A549 (cell line): ENCODE data around the gene LRRC4C. TPM values are rescaled to one million over a fixed set of nuclear protein-coding genes. Genes with fewer than 3 reads are reported as not detected.

Experiments used
- ATAC-seq, 2 experiments: fragments of 200-7000 bp in 1 of 2; fragments of >200 bp in 1 of 2; cut with Nextera tagmentation in 1 of 2; cut with Tn5 transposase in 1 of 2; 3 replicates each; pipeline versions ENCODE4 v1.8.0 to v1.9.1; 2018 to 2020; ENCODE audit warnings: mild to moderate bottlenecking in 1 of 2, moderate library complexity in 1 of 2
- CTCF ChIA-PET: fragments of 300-600 bp; sonication (Branson Sonifier 250); formaldehyde crosslinking; extraction: SDS; loops from one replicate; lab custom pipeline; 2021; ENCODE audit warnings: antibody characterized with exemption, inconsistent platforms; lab: Yijun Ruan, JAX
- POLR2A ChIA-PET: fragments of 350-600 bp; formaldehyde crosslinking; extraction: SDS; loops from one replicate; lab custom pipeline; 2021; ENCODE audit warnings: antibody characterized with exemption, inconsistent platforms; lab: Yijun Ruan, JAX
- DNase-seq, 2 experiments: peaks; one replicate each; pipeline versions ENCODE4 v3.0.0 to v3.0.0-alpha.2; 2011 to 2016; ENCODE audit warnings: low read depth in 1 of 2, low spot score in 1 of 2
- FAIRE-seq: peaks from 2 replicates; lab custom pipeline; 2011; peaks lifted over from hg19 to GRCh38; lab: Jason Lieb, UNC
- H3K27ac ChIP-seq, 2 experiments: fragments of >200 bp; sonication (Bioruptor Twin); formaldehyde crosslinking; 3 replicates each; pipeline ENCODE4 v1.5.1; 2016 to 2017
- H3K4me1 ChIP-seq: fragments of >200 bp; sonication (Bioruptor Twin); formaldehyde crosslinking; 3 replicates; pipeline ENCODE4 v1.6.1; 2016
- H3K4me2 ChIP-seq: fragments of >200 bp; sonication (Bioruptor Twin); formaldehyde crosslinking; 3 replicates; pipeline ENCODE4 v1.6.1; 2016
- H3K4me3 ChIP-seq: fragments of >200 bp; sonication (Bioruptor Twin); formaldehyde crosslinking; 3 replicates; pipeline ENCODE4 v1.5.1; 2016
- H3K9me3 ChIP-seq: fragments of >200 bp; sonication (Bioruptor Twin); formaldehyde crosslinking; 3 replicates; pipeline ENCODE4 v1.6.1; 2016
- BHLHE40 ChIP-seq: IDR thresholded peaks from 2 replicates; pipeline ENCODE4 v1.6.1; 2012; ENCODE audit warnings: low read depth, low read length, inconsistent platforms
- CHD4 ChIP-seq: fragments of 200-600 bp; sonication (generic); IDR thresholded peaks from 2 replicates; pipeline ENCODE4 v1.6.1; 2016; ENCODE audit warnings: antibody characterized with exemption, mild to moderate bottlenecking, borderline replicate concordance
- CTCF ChIP-seq: fragments of >200 bp; sonication (Bioruptor Twin); formaldehyde crosslinking; IDR thresholded peaks from 3 replicates; pipeline ENCODE4 v1.5.1; 2016
- E2F6 ChIP-seq: IDR thresholded peaks from 2 replicates; pipeline ENCODE4 v1.6.1; 2012; ENCODE audit warnings: low read depth, borderline replicate concordance
- EHF ChIP-seq: fragments of 250-450 bp; sonication (Bioruptor Pico); IDR thresholded peaks from 2 replicates; pipeline ENCODE4 v1.5.0; 2020; ENCODE audit warnings: mild to moderate bottlenecking
- EHMT2 ChIP-seq: fragments of 200-600 bp; sonication (generic); IDR thresholded peaks from 2 replicates; pipeline ENCODE4 v1.6.1; 2016; ENCODE audit warnings: antibody characterized with exemption, low read depth, mild to moderate bottlenecking, moderate library complexity
- ELK1 ChIP-seq: fragments of 150-350 bp; IDR thresholded peaks from 2 replicates; pipeline ENCODE4 v1.6.1; 2014; ENCODE audit warnings: low read depth, mild to moderate bottlenecking, low read length
- EP300 ChIP-seq, 2 experiments: fragments of >200 bp; sonication (Bioruptor Twin); formaldehyde crosslinking; IDR thresholded peaks; 2 replicates in 1 of 2; 3 replicates in 1 of 2; pipeline ENCODE4 v1.6.1; 2016 to 2017
- FOSL2 ChIP-seq, 2 experiments: fragments of 450-650 bp in 1 of 2; fragments of >200 bp in 1 of 2; sonication (Bioruptor Twin) in 1 of 2; formaldehyde crosslinking; IDR thresholded peaks; 2 replicates each; pipeline versions ENCODE4 v1.5.0 to v1.6.1; 2016 to 2020; ENCODE audit warnings: mild to moderate bottlenecking in 1 of 2, moderate library complexity in 1 of 2
- FOXS1 ChIP-seq: fragments of 250-450 bp; sonication (Bioruptor Pico); IDR thresholded peaks from 2 replicates; pipeline ENCODE4 v1.5.0; 2020; ENCODE audit warnings: mild to moderate bottlenecking, moderate library complexity
- HMGXB4 ChIP-seq: fragments of 250-450 bp; sonication (Bioruptor Pico); IDR thresholded peaks from 2 replicates; pipeline ENCODE4 v1.5.0; 2021; ENCODE audit warnings: mild to moderate bottlenecking, moderate library complexity, borderline replicate concordance
- HOXB5 ChIP-seq: fragments of 250-450 bp; sonication (Bioruptor Pico); IDR thresholded peaks from 2 replicates; pipeline ENCODE4 v1.5.0; 2020; ENCODE audit warnings: mild to moderate bottlenecking, moderate library complexity
- MAFK ChIP-seq: fragments of 450-650 bp; IDR thresholded peaks from 2 replicates; pipeline ENCODE4 v1.6.1; 2014; ENCODE audit not compliant: partially characterized antibody
- NR3C1 ChIP-seq: fragments of >200 bp; sonication (Bioruptor Twin); formaldehyde crosslinking; IDR thresholded peaks from 3 replicates; pipeline ENCODE4 v1.6.1; 2017
- RAD21 ChIP-seq, 2 experiments: fragments of >200 bp in 1 of 2; sonication (Bioruptor Twin) in 1 of 2; formaldehyde crosslinking in 1 of 2; IDR thresholded peaks in 1 of 2; conservative IDR thresholded peaks in 1 of 2; 2 replicates in 1 of 2; 3 replicates in 1 of 2; pipeline ENCODE4 v1.6.1; 2012 to 2018; ENCODE audit warnings: inconsistent platforms in 1 of 2
- RCOR1 ChIP-seq: fragments of 150-350 bp; IDR thresholded peaks from 2 replicates; pipeline ENCODE4 v1.6.1; 2014; ENCODE audit warnings: antibody characterized with exemption, low read length, low read depth
- RFX5 ChIP-seq: fragments of 450-650 bp; IDR thresholded peaks from 2 replicates; pipeline ENCODE4 v1.7.1; 2014; ENCODE audit warnings: antibody characterized with exemption, mild to moderate bottlenecking, moderate library complexity
- SMC3 ChIP-seq: fragments of >200 bp; sonication (Bioruptor Twin); formaldehyde crosslinking; IDR thresholded peaks from 3 replicates; pipeline ENCODE4 v1.6.1; 2018; ENCODE audit warnings: inconsistent platforms
- SREBF2 ChIP-seq: fragments of 450-650 bp; IDR thresholded peaks from 2 replicates; pipeline ENCODE4 v1.6.1; 2014; ENCODE audit warnings: mild to moderate bottlenecking, moderate library complexity
- TP53 ChIP-seq: fragments of 250-450 bp; sonication (Bioruptor Pico); IDR thresholded peaks from 2 replicates; pipeline ENCODE4 v1.5.0; 2021; ENCODE audit warnings: mild to moderate bottlenecking, moderate library complexity
- ZFP36 ChIP-seq: fragments of 450-650 bp; IDR thresholded peaks from 2 replicates; pipeline ENCODE4 v1.6.1; 2014; ENCODE audit warnings: borderline replicate concordance; ENCODE audit not compliant: partially characterized antibody
- ZNF302 ChIP-seq: fragments of 250-450 bp; sonication (Bioruptor Pico); IDR thresholded peaks from 2 replicates; pipeline ENCODE4 v1.9.0; 2021; ENCODE audit warnings: inconsistent platforms, mild to moderate bottlenecking, moderate library complexity
- whole genome bisulfite sequencing: methylation state at CpG from one replicate; pipeline ENCODE4 v1.1.6; 2017; ENCODE audit errors: missing lambda C conversion rate; 5-methylcytosine and 5-hydroxymethylcytosine counted together
- polyA plus RNA-seq, 4 experiments: library from polyadenylated mRNA; depleted of rRNA in 3 of 4; stranded (reverse); fragments of >200 nt; fragmentation: RNase III in 1 of 4; extraction: RNeasy Plus Mini Kit Qiagen cat#74134 plus additional on column Dnase treatment in 1 of 4; gene quantifications; 2 replicates in 3 of 4; 3 replicates in 1 of 4; pipeline ENCODE4 v1.2.3, GENCODE V29; 2011 to 2017
- TF ChIP-seq, protein P1 (sequence below): fragments of 250-450 bp; sonication (Bioruptor Pico); IDR thresholded peaks from 2 replicates; pipeline ENCODE4 v1.5.0; 2020; ENCODE audit warnings: low read depth, mild to moderate bottlenecking, moderate library complexity

The LRRC4C gene
- polyA plus RNA-seq, 2 of the 4 experiments (the other 2 are of a cell fraction), result not detected

DNA sequence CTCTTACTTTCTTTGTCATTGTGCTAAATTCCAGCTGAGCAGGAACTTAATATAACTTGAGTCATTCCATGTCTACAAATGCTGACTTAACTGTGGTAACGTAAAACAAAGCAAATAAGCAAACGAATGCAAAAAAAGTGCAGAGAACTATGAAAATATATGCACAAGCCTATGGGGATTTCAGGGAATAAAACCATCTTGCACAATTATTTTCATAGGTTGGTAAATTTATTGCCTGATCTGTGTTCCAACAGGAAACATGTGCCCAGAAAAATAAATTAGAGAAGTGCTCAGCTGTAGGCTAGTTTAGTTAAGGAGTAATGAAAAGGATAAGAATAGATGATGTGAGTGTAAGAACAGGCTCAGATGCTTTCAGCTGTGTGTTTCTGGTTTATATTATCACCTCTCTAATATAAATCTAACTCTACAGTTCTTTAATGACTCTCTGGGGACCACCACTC is 1169.3 kb downstream of the LRRC4C start:
- Histone ChIP-seq H3K4me3 (no peak overlapping the region), H3K9me3 (no peaks in the 10 kb centered on the region; the same call in 2 of the 3 replicates), H3K4me1 (peaks cover 4% of the 10 kb centered on the region; the same call in 1 of the 3 replicates), H3K4me2 (no peak overlapping the region), H3K27ac (no peak overlapping the region)
- ATAC-seq (no peak), DNase-seq (no peak), FAIRE-seq (no peak)
- ChIA-PET CTCF (no interaction called here), POLR2A (no interaction called here)
- 20% methylated on average over 2 of the region's 2 CpGs for WGBS
- TF ChIP-seq ELK1, result no peak
- TF ChIP-seq BHLHE40, result no peak
- no peak for TF ChIP-seq CTCF
- TF ChIP-seq HOXB5, result no peak
- TF ChIP-seq RAD21 (conservative IDR thresholded peaks at IDR 0.05 in 1 of 2, IDR thresholded peaks at IDR 0.05 in 1 of 2), result no peak
- no peak for TF ChIP-seq RFX5
- TF ChIP-seq CHD4, result no peak
- no peak for TF ChIP-seq ZFP36
- no peak for TF ChIP-seq EHMT2
- TF ChIP-seq NR3C1, result no peak

DNA sequence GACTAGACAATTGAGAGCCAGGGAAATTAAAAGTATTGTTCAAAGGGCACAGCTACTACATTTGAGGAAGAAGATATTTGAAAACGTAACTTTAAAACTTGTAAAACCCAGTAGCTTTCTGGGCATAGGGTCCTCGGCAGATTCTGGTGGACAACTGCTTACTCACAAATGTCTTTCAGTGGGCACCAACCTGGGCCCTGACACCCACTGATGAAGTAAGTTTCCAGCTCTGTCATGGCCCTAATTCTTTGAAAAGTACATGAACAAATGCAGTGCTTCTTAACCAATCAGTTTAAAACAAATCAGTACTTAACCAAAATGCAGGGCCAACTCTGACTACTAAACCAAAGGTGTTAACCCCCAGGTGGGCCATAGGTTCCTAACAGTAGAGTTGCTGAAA is 1170.1 kb downstream of the LRRC4C start:
- peaks cover 4% of the 10 kb centered on the region; the same call in 1 of the 3 replicates for H3K4me1 ChIP-seq
- H3K27ac ChIP-seq, result no peak overlapping the region
- CTCF ChIA-PET, result no interaction called here
- POLR2A ChIA-PET, result no interaction called here
- H3K4me3 ChIP-seq, result no peak overlapping the region
- no peak for ATAC-seq
- no peak for DNase-seq
- TF ChIP-seq EP300 (IDR thresholded peaks at IDR 0.05) (no peak), FOXS1 (no peak)
- no peak overlapping the region for H3K4me2 ChIP-seq
- no peak for FAIRE-seq
- 10% methylated on average over 2 of the region's 2 CpGs for WGBS
- no peaks in the 10 kb centered on the region; the same call in 2 of the 3 replicates for H3K9me3 ChIP-seq

GRCh38 chr11:40287916-40288803 is 1171.3 kb downstream of the LRRC4C start:
- ATAC-seq, result no peak
- H3K4me3 ChIP-seq, result no peak overlapping the region
- no peak overlapping the region for H3K4me2 ChIP-seq
- POLR2A ChIA-PET, result no interaction called here
- TF ChIP-seq SMC3, result no peak
- TF ChIP-seq HMGXB4, result no peak
- no peak for TF ChIP-seq SREBF2
- no peak for TF ChIP-seq RCOR1
- TF ChIP-seq E2F6, result no peak
- TF ChIP-seq EHF (CRISPR knock-in tag), result no peak
- TF ChIP-seq TP53, result no peak
- TF ChIP-seq, protein P1, sequence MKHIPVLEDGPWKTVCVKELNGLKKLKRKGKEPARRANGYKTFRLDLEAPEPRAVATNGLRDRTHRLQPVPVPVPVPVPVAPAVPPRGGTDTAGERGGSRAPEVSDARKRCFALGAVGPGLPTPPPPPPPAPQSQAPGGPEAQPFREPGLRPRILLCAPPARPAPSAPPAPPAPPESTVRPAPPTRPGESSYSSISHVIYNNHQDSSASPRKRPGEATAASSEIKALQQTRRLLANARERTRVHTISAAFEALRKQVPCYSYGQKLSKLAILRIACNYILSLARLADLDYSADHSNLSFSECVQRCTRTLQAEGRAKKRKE (CRISPR knock-in tag), result no peak
- no peak for TF ChIP-seq FOSL2 (IDR thresholded peaks at IDR 0.05)
- TF ChIP-seq FOSL2 (CRISPR knock-in tag; IDR thresholded peaks at IDR 0.05), result no peak
- no peak for TF ChIP-seq MAFK
- no peak for TF ChIP-seq ELK1
- TF ChIP-seq ZNF302, result no peak
- H3K27ac ChIP-seq, result no peak overlapping the region
- WGBS, result 5% methylated on average over 5 of the region's 5 CpGs
- FAIRE-seq, result no peak
- no peak for DNase-seq
- no peaks in the 10 kb centered on the region; the same call in 2 of the 3 replicates for H3K9me3 ChIP-seq
- CTCF ChIA-PET, result no interaction called here
- H3K4me1 ChIP-seq, result peaks cover under 1% of the 10 kb centered on the region; the same call in 1 of the 3 replicates
